GM18520 (cell line): ENCODE results near the gene SLC7A10.

Experiments used
- ATAC-seq: cut with Tn5 transposase; IDR thresholded peaks from one replicate; pipeline ENCODE4 v1.9.1; 2021; ENCODE audit not compliant: unreplicated experiment

SLC7A10 gene

GRCh38 chr19:33255781-33256180 lies 30.1 kb upstream of the SLC7A10 start:
- no peak for ATAC-seq

GRCh38 chr19:33254245-33254824 lies 28.7 kb upstream of the SLC7A10 start:
- no peak for ATAC-seq

GRCh38 chr19:33252971-33253370 lies 27.3 kb upstream of the SLC7A10 start:
- ATAC-seq: no peak

- ATAC-seq: no peak
These were observed 26.8 kb upstream of the SLC7A10 start for GRCh38 chr19:33252418-33252962.

GRCh38 chr19:33251526-33252090 lies 26.0 kb upstream of the SLC7A10 start:
- ATAC-seq: no peak

- no peak for ATAC-seq
These were observed 25.4 kb upstream of the SLC7A10 start for GRCh38 chr19:33251076-33251475.

- no peak for ATAC-seq
These were observed 24.9 kb upstream of the SLC7A10 start for GRCh38 chr19:33250500-33250899.

GRCh38 chr19:33249740-33250366 lies 24.2 kb upstream of the SLC7A10 start:
- no peak for ATAC-seq

- no peak for ATAC-seq
These were observed 23.4 kb upstream of the SLC7A10 start for GRCh38 chr19:33248954-33249613.

- ATAC-seq: no peak
These were observed 22.9 kb upstream of the SLC7A10 start for GRCh38 chr19:33248553-33248953.

- no peak for ATAC-seq
These were observed 22.5 kb upstream of the SLC7A10 start for GRCh38 chr19:33248104-33248503.

GRCh38 chr19:33247441-33247819 lies 21.8 kb upstream of the SLC7A10 start:
- no peak for ATAC-seq

GRCh38 chr19:33246709-33247440 lies 21.2 kb upstream of the SLC7A10 start:
- no peak for ATAC-seq

- ATAC-seq: no peak
These were observed 20.5 kb upstream of the SLC7A10 start for GRCh38 chr19:33245948-33246708.

- ATAC-seq: no peak
These were observed 17.3 kb upstream of the SLC7A10 start for GRCh38 chr19:33242911-33243310.

- no peak for ATAC-seq
These were observed 16.5 kb upstream of the SLC7A10 start for GRCh38 chr19:33242131-33242530.

- ATAC-seq: no peak
These were observed 16.0 kb upstream of the SLC7A10 start for GRCh38 chr19:33241530-33242101.

GRCh38 chr19:33241091-33241529 lies 15.5 kb upstream of the SLC7A10 start:
- ATAC-seq: no peak

- no peak for ATAC-seq
These were observed 14.6 kb upstream of the SLC7A10 start for GRCh38 chr19:33240181-33240771.
